GM10266 (cell line): ENCODE data around the gene TMCO6.
A peak's percentile ranks its signal among the peaks of the same experiment; 100 is the strongest.

Experiments
- DNase-seq: peaks from one replicate; pipeline ENCODE4 v3.0.0; 2012; ENCODE audit errors: extremely low spot score
- CTCF ChIP-seq: IDR thresholded peaks from 2 replicates; pipeline ENCODE4 v1.5.1; 2012; ENCODE audit warnings: mild to moderate bottlenecking, low read depth; ENCODE audit not compliant: control insufficient read depth, insufficient read depth; ENCODE audit errors: missing control alignments

The TMCO6 gene

GRCh38 chr5:140674629-140675028, 35.4 kb downstream of the TMCO6 start:
- no peak for TF ChIP-seq CTCF
- no peak for DNase-seq

- TF ChIP-seq CTCF: no peak
- DNase-seq: peak; percentile 33
Measured at GRCh38 chr5:140677947-140678346, 38.7 kb downstream of the TMCO6 start.

- no peak for DNase-seq
- TF ChIP-seq CTCF: no peak
Measured at GRCh38 chr5:140678993-140679392, 39.7 kb downstream of the TMCO6 start.

- no peak for TF ChIP-seq CTCF
- peak; percentile 8 for DNase-seq
Measured at GRCh38 chr5:140690376-140690932, 51.2 kb downstream of the TMCO6 start.

- no peak for TF ChIP-seq CTCF
- DNase-seq: peak; percentile 85
Measured at GRCh38 chr5:140690941-140691924, 52.0 kb downstream of the TMCO6 start, which contains the start of the genes HARS1 and HARS2. HARS1 (minus strand) TSS chr5:140691370; CDS start chr5:140691304, 66 bp downstream. HARS2 (plus strand) TSS chr5:140691455; CDS start chr5:140691649, 194 bp downstream.

GRCh38 chr5:140694276-140694675, 55.0 kb downstream of the TMCO6 start:
- no peak for TF ChIP-seq CTCF
- no peak for DNase-seq
